OCI-LY1 (cell line): ENCODE data around the gene SMYD4.
"Not testable (repeated sequence)": the region's sequence is repeated elsewhere in the genome, so short reads cannot be mapped to it uniquely, and the experiment has no call there.

Source experiments
- EZH2 ChIP-seq: fragments of 200-600 bp; sonication (generic), shearing (Covaris generic); IDR thresholded peaks from 2 replicates; pipeline ENCODE4 v1.8.0; 2017; ENCODE audit warnings: borderline replicate concordance, mixed run types, mild to moderate bottlenecking, antibody characterized with exemption, low read length, moderate library complexity, mixed read lengths
- TF ChIP-seq, protein P1 (sequence below): fragments of 200-600 bp; sonication (generic), shearing (Covaris generic); IDR thresholded peaks from 2 replicates; pipeline ENCODE4 v1.5.1; 2017; ENCODE audit warnings: mild to moderate bottlenecking, antibody characterized with exemption, low read length, moderate library complexity, mixed read lengths

DNA sequence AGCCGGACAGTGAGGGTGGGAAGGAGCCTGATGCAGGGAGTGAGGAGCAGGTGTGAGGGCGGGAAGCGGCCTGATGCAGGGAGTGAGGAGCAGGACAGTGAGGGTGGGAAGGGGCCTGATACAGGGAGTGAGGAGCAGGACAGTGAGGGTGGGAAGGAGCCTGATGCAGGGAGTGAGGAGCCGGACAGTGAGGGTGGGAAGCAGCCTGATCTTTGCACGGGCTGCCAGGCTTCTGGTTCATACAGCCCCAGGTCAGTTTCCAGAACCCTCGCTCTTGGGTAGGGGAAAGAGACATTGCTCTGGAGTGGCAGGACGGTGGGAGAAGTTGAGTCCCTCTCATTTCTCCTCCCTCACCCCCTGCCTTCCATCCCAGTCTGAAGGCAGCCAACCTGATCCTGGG is 87.8 kb downstream of the SMYD4 start:
- not testable (repeated sequence) for TF ChIP-seq EZH2
- TF ChIP-seq, protein P1, sequence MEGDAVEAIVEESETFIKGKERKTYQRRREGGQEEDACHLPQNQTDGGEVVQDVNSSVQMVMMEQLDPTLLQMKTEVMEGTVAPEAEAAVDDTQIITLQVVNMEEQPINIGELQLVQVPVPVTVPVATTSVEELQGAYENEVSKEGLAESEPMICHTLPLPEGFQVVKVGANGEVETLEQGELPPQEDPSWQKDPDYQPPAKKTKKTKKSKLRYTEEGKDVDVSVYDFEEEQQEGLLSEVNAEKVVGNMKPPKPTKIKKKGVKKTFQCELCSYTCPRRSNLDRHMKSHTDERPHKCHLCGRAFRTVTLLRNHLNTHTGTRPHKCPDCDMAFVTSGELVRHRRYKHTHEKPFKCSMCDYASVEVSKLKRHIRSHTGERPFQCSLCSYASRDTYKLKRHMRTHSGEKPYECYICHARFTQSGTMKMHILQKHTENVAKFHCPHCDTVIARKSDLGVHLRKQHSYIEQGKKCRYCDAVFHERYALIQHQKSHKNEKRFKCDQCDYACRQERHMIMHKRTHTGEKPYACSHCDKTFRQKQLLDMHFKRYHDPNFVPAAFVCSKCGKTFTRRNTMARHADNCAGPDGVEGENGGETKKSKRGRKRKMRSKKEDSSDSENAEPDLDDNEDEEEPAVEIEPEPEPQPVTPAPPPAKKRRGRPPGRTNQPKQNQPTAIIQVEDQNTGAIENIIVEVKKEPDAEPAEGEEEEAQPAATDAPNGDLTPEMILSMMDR: not testable (repeated sequence)
